KOPT-K1 (cell line): ENCODE measurements around the gene NKD1.
"Not testable (repeated sequence)": the region's sequence is repeated elsewhere in the genome, so short reads cannot be mapped to it uniquely, and the experiment has no call there.

Experiments
- H3K27ac ChIP-seq: fragments of 200-600 bp; sonication (generic); 2 replicates; pipeline ENCODE4 v1.5.1; 2016; ENCODE audit warnings: antibody characterized with exemption, mild to moderate bottlenecking, low read depth, low read length; ENCODE audit not compliant: poor library complexity, severe bottlenecking
- H3K36me3 ChIP-seq: fragments of 200-600 bp; sonication (generic); 2 replicates; pipeline ENCODE4 v1.5.1; 2017; ENCODE audit warnings: antibody characterized with exemption, mild to moderate bottlenecking, low read length, moderate library complexity; ENCODE audit not compliant: insufficient read depth
- H3K9me3 ChIP-seq: fragments of 200-600 bp; sonication (generic); 2 replicates; pipeline ENCODE4 v1.5.1; 2017; ENCODE audit warnings: antibody characterized with exemption, low read length, mild to moderate bottlenecking; ENCODE audit not compliant: insufficient read depth, poor library complexity, severe bottlenecking

The NKD1 gene

GRCh38 chr16:50570808-50571598, 22.8 kb downstream of the NKD1 start:
- Histone ChIP-seq H3K36me3 (no peaks in the 10 kb centered on the region), H3K27ac (no peak overlapping the region)

GRCh38 chr16:50571786-50572185, 23.6 kb downstream of the NKD1 start:
- H3K36me3 ChIP-seq = no peaks in the 10 kb centered on the region
- no peak overlapping the region for H3K27ac ChIP-seq
- H3K9me3 ChIP-seq = no peaks in the 10 kb centered on the region

More at GRCh38 chr16:50570808-50571598, 22.8 kb downstream of the NKD1 start:
- no peaks in the 10 kb centered on the region for H3K9me3 ChIP-seq

- no peak overlapping the region for H3K27ac ChIP-seq
- no peaks in the 10 kb centered on the region for H3K36me3 ChIP-seq
- H3K9me3 ChIP-seq = no peaks in the 10 kb centered on the region
These were observed 24.5 kb downstream of the NKD1 start for GRCh38 chr16:50572700-50573099.

- Histone ChIP-seq H3K27ac (no peak overlapping the region), H3K36me3 (no peaks in the 10 kb centered on the region), H3K9me3 (no peaks in the 10 kb centered on the region)
These were observed 25.1 kb downstream of the NKD1 start for GRCh38 chr16:50573279-50573678.

GRCh38 chr16:50573947-50574744, 25.9 kb downstream of the NKD1 start:
- H3K9me3 ChIP-seq = no peaks in the 10 kb centered on the region
- no peaks in the 10 kb centered on the region for H3K36me3 ChIP-seq
- H3K27ac ChIP-seq = no peak overlapping the region

- H3K36me3 ChIP-seq = no peaks in the 10 kb centered on the region
- H3K27ac ChIP-seq = no peak overlapping the region
- H3K9me3 ChIP-seq = no peaks in the 10 kb centered on the region
These were observed 26.5 kb downstream of the NKD1 start for GRCh38 chr16:50574745-50575136.

- Histone ChIP-seq H3K27ac (no peak overlapping the region), H3K9me3 (no peaks in the 10 kb centered on the region), H3K36me3 (no peaks in the 10 kb centered on the region)
These were observed 27.5 kb downstream of the NKD1 start for GRCh38 chr16:50575743-50576142.

- H3K36me3 ChIP-seq = no peaks in the 10 kb centered on the region
- H3K27ac ChIP-seq = no peak overlapping the region
- H3K9me3 ChIP-seq = no peaks in the 10 kb centered on the region
These were observed 28.4 kb downstream of the NKD1 start for GRCh38 chr16:50576403-50577113.

- no peaks in the 10 kb centered on the region for H3K36me3 ChIP-seq
- H3K9me3 ChIP-seq = no peaks in the 10 kb centered on the region
- H3K27ac ChIP-seq = no peak overlapping the region
These were observed 29.9 kb downstream of the NKD1 start for GRCh38 chr16:50578137-50578536.

- H3K27ac ChIP-seq, H3K9me3 ChIP-seq, H3K36me3 ChIP-seq: not testable (repeated sequence)
These were observed 31.2 kb downstream of the NKD1 start for GRCh38 chr16:50579373-50579772.

GRCh38 chr16:50580180-50580798, 32.1 kb downstream of the NKD1 start:
- no peaks in the 10 kb centered on the region for H3K9me3 ChIP-seq
- no peaks in the 10 kb centered on the region for H3K36me3 ChIP-seq
- no peak overlapping the region for H3K27ac ChIP-seq

GRCh38 chr16:50581845-50582244, 33.6 kb downstream of the NKD1 start:
- Histone ChIP-seq H3K27ac (no peak overlapping the region), H3K9me3 (no peaks in the 10 kb centered on the region), H3K36me3 (no peaks in the 10 kb centered on the region)

GRCh38 chr16:50583211-50583610, 35.0 kb downstream of the NKD1 start:
- Histone ChIP-seq H3K9me3 (no peaks in the 10 kb centered on the region), H3K36me3 (no peaks in the 10 kb centered on the region)

GRCh38 chr16:50584033-50584722, 36.0 kb downstream of the NKD1 start:
- Histone ChIP-seq H3K36me3 (no peaks in the 10 kb centered on the region), H3K27ac (no peak overlapping the region), H3K9me3 (no peaks in the 10 kb centered on the region)

More at GRCh38 chr16:50583211-50583610, 35.0 kb downstream of the NKD1 start:
- H3K27ac ChIP-seq = no peak overlapping the region
